Measurements from ENCODE around the gene SERPINB10. TPM values are rescaled to one million over a fixed set of nuclear protein-coding genes. Genes with fewer than 3 reads are reported as not detected.

SERPINB10 gene
- total and polyA plus RNA-seq, 9 donors: 2.0 TPM; not detected in 8

DNA sequence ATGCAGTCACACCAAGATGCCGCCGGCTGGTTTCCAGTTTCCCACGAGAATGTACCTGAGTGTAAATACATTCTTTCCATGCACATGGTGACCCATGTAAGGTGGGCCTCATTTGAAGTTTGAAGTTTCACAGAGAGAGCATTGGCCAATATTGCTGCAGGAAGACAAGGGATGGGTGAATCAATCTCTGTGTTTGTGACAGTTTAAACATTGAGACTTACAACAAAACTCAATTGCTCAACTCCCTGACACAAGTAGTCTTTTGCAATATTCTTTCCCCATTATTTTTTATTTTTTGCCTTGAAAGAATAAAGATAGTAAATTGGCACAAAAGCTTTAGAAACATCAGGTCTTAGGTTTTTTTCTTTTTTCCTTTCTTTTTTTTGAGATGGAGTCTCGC lies 15.2 kb upstream of the SERPINB10 start:
- H3K9me3 ChIP-seq: no peaks in the 10 kb centered on the region
- no peak for DNase-seq
- 85 to 91% (median 85%) methylated on average over 4 of the region's 4 CpGs for WGBS, 3 donors
- H3K4me3 ChIP-seq: no peak overlapping the region
- no peak overlapping the region for H3K27ac ChIP-seq
- TF ChIP-seq EP300 (IDR thresholded peaks at IDR 0.05) (no peak), POLR2A (IDR thresholded peaks at IDR 0.05) (no peak)
- TF ChIP-seq, protein P1, sequence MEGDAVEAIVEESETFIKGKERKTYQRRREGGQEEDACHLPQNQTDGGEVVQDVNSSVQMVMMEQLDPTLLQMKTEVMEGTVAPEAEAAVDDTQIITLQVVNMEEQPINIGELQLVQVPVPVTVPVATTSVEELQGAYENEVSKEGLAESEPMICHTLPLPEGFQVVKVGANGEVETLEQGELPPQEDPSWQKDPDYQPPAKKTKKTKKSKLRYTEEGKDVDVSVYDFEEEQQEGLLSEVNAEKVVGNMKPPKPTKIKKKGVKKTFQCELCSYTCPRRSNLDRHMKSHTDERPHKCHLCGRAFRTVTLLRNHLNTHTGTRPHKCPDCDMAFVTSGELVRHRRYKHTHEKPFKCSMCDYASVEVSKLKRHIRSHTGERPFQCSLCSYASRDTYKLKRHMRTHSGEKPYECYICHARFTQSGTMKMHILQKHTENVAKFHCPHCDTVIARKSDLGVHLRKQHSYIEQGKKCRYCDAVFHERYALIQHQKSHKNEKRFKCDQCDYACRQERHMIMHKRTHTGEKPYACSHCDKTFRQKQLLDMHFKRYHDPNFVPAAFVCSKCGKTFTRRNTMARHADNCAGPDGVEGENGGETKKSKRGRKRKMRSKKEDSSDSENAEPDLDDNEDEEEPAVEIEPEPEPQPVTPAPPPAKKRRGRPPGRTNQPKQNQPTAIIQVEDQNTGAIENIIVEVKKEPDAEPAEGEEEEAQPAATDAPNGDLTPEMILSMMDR (IDR thresholded peaks at IDR 0.05): no peak
- no peaks in the 10 kb centered on the region for H3K27me3 ChIP-seq
- intact Hi-C loops (cut with DNase I): no loop called here
- H3K4me1 ChIP-seq (ENCODE audit: insufficient read depth): no peaks in the 10 kb centered on the region
- H3K36me3 ChIP-seq: no peaks in the 10 kb centered on the region

DNA sequence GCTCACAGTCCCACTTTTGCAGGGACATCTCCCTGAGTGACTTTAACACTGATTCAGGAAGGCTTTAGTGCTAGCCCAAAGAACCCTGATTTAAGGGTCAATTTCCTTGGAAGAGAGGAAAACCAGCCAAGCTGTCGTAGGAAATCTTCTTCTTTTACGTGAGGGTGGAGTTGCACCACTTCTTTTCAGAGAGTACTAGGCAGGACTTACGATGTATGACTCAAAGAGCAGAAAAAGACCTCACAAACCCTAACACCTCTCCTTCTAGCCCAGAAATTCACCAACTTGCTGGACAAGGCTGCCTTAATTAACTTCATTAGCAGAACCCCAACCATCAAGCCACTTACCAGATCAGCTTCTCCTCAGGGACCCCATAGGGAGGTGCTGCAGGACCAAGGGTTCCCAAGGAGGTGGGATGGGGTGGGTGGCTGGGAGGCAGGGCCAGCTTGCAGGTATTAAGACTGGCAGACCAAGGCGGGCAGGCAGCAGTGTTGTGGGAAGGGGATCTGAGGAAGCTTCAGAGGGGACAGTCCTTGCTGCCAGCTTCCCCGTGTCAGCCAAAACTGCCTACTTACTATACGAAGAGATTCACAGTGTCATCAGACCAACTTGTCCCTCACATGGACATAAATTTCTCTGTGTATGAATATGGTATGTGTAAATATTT lies 13.5 kb upstream of the SERPINB10 start:
- Histone ChIP-seq H3K36me3 (no peaks in the 10 kb centered on the region), H3K27me3 (no peaks in the 10 kb centered on the region), H3K4me3 (no peak overlapping the region), H3K27ac (no peak overlapping the region), H3K9me3 (no peaks in the 10 kb centered on the region), H3K4me1 (ENCODE audit: insufficient read depth) (no peaks in the 10 kb centered on the region)
- intact Hi-C loops (cut with DNase I): no loop called here
- no peak for DNase-seq
- 79 to 84% (median 81%) methylated on average over 6 of the region's 6 CpGs for WGBS, 3 donors
- TF ChIP-seq EP300 (IDR thresholded peaks at IDR 0.05): no peak
- no peak for TF ChIP-seq POLR2A (IDR thresholded peaks at IDR 0.05)
- TF ChIP-seq, protein P1 (IDR thresholded peaks at IDR 0.05): no peak

DNA sequence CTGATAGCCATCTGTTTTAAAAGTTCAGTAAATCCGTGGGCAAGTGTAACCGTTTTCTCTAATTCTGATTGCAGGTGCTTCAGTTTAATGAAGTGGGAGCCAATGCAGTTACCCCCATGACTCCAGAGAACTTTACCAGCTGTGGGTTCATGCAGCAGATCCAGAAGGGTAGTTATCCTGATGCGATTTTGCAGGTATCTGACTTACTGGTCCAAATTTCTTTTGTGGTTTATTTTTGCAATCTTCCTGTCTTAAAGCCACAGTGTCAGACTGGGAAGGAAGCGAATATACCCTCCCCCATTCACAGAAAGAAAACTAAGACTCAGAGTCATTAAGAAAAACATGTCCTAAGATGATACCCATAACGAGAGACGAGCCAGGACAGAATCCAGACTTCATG lies 12.6 kb upstream of the SERPINB10 start:
- Histone ChIP-seq H3K27ac (no peak overlapping the region), H3K9me3 (no peaks in the 10 kb centered on the region), H3K4me3 (no peak overlapping the region), H3K27me3 (no peaks in the 10 kb centered on the region), H3K4me1 (ENCODE audit: insufficient read depth) (no peaks in the 10 kb centered on the region), H3K36me3 (no peaks in the 10 kb centered on the region)
- DNase-seq: no peak
- TF ChIP-seq EP300 (IDR thresholded peaks at IDR 0.05) (no peak), POLR2A (IDR thresholded peaks at IDR 0.05) (no peak)
- TF ChIP-seq, protein P1 (IDR thresholded peaks at IDR 0.05): no peak
- 56 to 64% (median 60%) methylated on average over 6 of the region's 6 CpGs for WGBS, 3 donors
- intact Hi-C loops (cut with DNase I): no loop called here

DNA sequence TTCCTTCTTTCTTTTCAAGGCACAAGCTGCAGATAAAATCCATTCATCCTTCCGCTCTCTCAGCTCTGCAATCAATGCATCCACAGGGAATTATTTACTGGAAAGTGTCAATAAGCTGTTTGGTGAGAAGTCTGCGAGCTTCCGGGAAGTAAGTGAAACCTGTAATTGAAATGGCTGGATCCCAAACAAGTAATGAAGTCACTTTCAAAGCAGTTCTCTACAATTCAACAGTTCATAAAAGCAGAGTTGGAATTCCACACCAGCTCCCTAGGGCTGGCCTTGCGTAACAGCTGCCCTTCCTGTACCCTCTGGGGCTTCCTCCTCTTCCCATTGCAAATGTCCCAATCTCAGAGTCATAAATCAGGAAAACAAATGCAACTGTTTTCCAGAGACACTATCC lies 10.7 kb upstream of the SERPINB10 start:
- Histone ChIP-seq H3K27me3 (no peaks in the 10 kb centered on the region), H3K36me3 (no peaks in the 10 kb centered on the region), H3K9me3 (no peaks in the 10 kb centered on the region), H3K27ac (no peak overlapping the region), H3K4me3 (no peak overlapping the region), H3K4me1 (ENCODE audit: insufficient read depth) (no peaks in the 10 kb centered on the region)
- TF ChIP-seq EP300 (IDR thresholded peaks at IDR 0.05) (no peak), POLR2A (IDR thresholded peaks at IDR 0.05) (no peak)
- TF ChIP-seq, protein P1 (IDR thresholded peaks at IDR 0.05): no peak
- no peak for DNase-seq
- WGBS, 3 donors: 71 to 77% (median 71%) methylated on average over 4 of the region's 4 CpGs
- intact Hi-C loops (cut with DNase I): no loop called here
